Endometrial microvascular endothelial cells (primary cell): ENCODE results near the gene LRMDA. TPM values are rescaled to one million over a fixed set of nuclear protein-coding genes. Genes with fewer than 3 reads are reported as not detected.
"Not testable (repeated sequence)": the region's sequence is repeated elsewhere in the genome, so short reads cannot be mapped to it uniquely, and the experiment has no call there.

Experiments used
- in situ Hi-C: cut with HindIII; loops from 2 replicates; pipeline ENCODE4 v1.10.0; 2017; ENCODE audit warnings: low sequenced_read_pairs, low pct_unique_long_range_greater_than_20kb; ENCODE audit errors: inconsistent ontology term
- total RNA-seq: library from RNA; depleted of rRNA; stranded (reverse); fragments of >200 nt; gene quantifications from one replicate; pipeline ENCODE4 v1.2.3, GENCODE V29; 2015; ENCODE audit errors: inconsistent ontology term

The LRMDA gene
- total RNA-seq, 1 donor from 2014 or later = 1.2 TPM

- in situ Hi-C loops = no loop called here
Observed at GRCh38 chr10:76126607-76127527, 695.4 kb downstream of the LRMDA start.

DNA sequence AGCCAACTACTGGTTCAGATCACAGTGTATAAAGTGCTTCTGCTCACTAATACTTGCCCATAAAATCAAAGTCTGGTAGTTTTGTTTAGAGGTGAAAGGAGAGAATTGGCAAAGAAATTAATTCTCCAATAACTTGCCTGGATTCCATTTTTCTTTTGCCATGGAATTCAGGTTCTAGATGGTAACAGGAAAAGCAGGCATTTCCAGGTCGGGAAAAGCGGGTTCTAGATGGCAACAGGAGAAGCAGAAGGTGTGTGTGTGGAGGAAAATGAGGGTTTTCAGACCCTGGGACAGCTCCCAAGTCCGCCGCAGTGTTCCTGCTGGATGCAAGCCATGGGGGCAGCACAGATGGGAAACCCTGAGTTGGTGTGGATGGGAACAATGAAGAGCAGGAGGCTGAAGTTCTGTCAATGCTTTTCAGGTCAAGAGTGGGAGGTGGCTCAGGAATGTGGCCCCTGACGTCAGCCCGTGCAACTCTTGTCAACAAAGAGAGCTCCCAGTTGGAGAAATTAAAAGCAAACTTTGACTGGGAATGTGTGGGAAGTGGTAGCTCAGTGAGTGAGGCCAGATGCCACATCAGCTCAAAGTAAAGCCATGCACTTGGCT lies 696.7 kb downstream of the LRMDA start:
- in situ Hi-C loops = no loop called here

- in situ Hi-C loops = no loop called here
Observed at GRCh38 chr10:76129213-76129612, 697.8 kb downstream of the LRMDA start.

- in situ Hi-C loops = no loop called here
Observed at GRCh38 chr10:76130892-76131291, 699.5 kb downstream of the LRMDA start.

DNA sequence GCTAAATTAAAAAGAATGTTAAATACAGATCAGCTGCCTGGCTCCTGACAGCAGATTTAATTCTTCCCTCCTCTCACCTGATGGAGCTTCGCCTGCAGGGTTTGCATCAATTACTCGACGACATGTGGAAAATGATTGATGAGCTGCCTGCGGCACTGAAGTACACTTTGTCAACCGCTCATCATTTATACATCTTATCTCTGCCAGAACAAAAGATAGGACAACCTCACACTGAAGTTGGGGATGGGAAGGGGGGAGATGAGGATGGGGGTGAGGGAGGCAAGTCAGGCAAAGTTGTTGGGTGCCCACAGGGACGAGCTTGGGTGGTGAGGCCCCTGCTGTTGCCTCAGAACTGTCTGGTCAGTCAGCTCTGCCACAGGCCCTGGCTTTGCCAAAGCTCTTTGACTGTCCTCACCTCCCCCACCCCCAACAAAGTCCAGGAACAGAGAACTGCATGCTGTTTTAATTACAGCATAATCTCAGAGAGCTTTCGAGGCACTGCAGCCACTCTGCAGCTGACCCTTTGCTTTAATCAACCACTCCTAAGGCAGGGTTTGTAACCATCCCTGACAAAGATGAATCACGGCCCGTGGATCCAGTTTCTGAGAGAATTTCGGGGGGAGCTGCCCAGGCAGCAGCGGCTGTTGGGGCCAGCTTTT lies 702.3 kb downstream of the LRMDA start:
- in situ Hi-C loops = no loop called here

GRCh38 chr10:76136961-76137360 lies 705.5 kb downstream of the LRMDA start:
- in situ Hi-C loops = no loop called here

DNA sequence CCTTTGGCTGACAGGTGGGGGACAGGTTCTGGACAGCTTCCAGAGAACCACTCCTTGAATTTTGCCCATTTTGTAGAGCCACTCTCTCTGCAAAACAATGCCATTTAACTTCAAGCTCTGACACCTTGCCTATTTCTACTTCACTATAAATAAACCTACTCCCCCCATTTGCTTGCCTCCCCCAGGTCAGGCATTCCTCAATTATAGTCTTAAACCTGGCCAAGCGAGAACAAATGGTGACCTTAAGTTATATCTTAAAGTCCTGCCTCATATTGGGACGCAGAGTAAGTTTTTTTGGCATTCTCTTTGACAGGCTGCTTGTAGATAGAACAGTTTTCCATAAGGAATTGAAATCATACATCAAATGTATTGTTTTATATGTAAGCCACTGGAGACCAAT lies 706.9 kb downstream of the LRMDA start:
- in situ Hi-C loops = no loop called here

DNA sequence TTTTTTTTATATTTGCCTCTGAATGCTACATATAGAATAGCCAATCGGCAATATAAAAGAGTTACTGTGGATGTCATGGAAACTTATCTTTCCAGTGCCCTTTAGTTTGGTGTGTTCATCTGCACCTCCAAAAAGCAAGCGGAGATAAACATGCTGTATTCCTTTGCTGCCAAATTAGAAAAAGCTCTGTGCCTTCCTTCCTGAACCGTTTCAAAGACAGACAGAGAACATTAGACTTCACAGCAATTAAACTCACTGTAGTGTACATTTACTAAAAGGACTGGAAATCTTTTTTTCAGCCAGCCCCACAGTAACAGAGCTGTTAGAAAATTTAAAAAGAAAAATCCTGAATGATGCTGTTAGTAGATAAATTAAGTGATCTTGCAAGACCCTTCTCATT lies 707.5 kb downstream of the LRMDA start:
- in situ Hi-C loops = no loop called here

GRCh38 chr10:76139431-76139830 lies 708.0 kb downstream of the LRMDA start:
- in situ Hi-C loops = no loop called here

GRCh38 chr10:76141376-76141775 lies 710.0 kb downstream of the LRMDA start:
- in situ Hi-C loops = no loop called here

DNA sequence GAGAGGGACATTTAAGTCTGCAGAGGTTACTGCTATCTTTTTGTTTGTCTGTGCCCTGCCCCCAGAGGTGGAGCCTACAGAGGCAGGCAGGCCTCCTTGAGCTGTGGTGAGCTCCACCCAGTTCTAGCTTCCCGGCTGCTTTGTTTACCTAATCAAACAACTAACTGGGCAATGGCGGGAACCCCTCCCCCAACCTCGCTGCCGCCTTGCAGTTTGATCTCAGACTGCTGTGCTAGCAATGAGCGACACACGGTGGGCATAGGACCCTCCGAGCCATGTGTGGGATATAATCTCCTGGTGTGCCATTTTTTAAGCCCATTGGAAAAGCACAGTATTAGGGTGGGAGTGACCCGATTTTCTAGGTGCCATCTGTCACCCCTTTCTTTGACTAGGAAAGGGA lies 716.8 kb downstream of the LRMDA start:
- in situ Hi-C loops = not testable (repeated sequence)

GRCh38 chr10:76149182-76149581 lies 717.8 kb downstream of the LRMDA start:
- in situ Hi-C loops = no loop called here

DNA sequence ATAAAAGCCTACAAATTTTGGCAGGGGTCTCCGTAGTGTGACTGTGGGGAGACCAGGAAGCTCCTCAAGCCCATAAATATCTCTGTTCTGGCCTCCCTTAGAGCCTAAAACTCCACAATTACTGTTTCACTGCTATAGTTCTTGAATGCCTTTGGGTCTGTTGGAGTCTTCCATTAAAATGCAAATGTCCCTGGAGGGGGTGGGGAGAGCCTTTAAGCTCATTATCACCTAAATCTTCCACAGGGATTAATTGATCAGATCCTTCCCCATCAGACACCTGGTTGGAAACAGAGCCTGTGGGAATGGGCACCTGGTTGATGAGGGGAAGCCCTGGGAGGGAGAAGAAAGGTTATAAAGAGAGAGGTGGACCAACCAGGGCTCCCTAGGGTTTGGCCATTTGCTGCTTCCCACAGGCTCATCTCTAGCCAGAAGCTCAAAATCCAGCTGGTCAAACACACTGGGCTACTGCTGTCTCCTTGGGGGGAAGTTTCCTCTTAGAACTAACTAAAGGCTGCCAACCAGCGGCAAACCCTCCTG lies 718.2 kb downstream of the LRMDA start:
- in situ Hi-C loops = no loop called here

- in situ Hi-C loops = no loop called here
Observed at GRCh38 chr10:76150139-76150875, 718.9 kb downstream of the LRMDA start.

GRCh38 chr10:76150876-76151288 lies 719.5 kb downstream of the LRMDA start:
- in situ Hi-C loops = no loop called here

DNA sequence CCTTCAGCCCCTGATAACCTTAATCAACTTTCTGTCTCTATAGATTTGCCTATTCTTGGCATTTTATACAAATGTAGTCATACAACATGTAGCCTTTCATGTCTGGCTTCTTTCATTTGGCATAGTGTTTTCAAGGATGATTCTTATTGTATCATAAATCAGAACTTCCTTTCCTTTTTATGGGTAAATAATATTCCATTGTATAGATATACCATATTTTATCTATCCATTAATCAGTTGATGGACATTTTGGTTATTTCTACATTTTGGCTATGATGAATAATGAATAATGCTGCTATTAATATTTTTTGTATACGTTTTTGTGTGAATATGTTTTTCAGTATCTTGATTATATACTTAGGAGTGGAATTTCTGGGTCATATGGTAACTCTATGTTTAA lies 720.8 kb downstream of the LRMDA start:
- in situ Hi-C loops = no loop called here

GRCh38 chr10:76155961-76156360 lies 724.5 kb downstream of the LRMDA start:
- in situ Hi-C loops = no loop called here

- in situ Hi-C loops = no loop called here
Observed at GRCh38 chr10:76160446-76161300, 729.2 kb downstream of the LRMDA start.
